ENCODE measurements around the gene MTA1.

Gene MTA1

GRCh38 chr14:105420101-105420973, 710 bp downstream of the MTA1 start:
- no peak for DNase-seq
- Histone ChIP-seq H3K4me3 (ENCODE audit: low read depth, low read length) (peak overlapping the region; percentile 72), H3K27me3 (replicated peaks) (no peaks in the 10 kb centered on the region), H3K36me3 (replicated peaks) (no peaks in the 10 kb centered on the region), H3K27ac (peak overlapping the region; percentile 38)
- in situ Hi-C loops (cut with HindIII; ENCODE audit: low pct_ligation_motif_present, low sequenced_read_pairs), result no loop called here
- no peak for TF ChIP-seq CTCF (IDR thresholded peaks at IDR 0.05; ENCODE audit: low read depth, low read length, missing control alignments)

- Histone ChIP-seq H3K27me3 (replicated peaks) (no peaks in the 10 kb centered on the region), H3K27ac (no peak overlapping the region), H3K36me3 (replicated peaks) (no peaks in the 10 kb centered on the region), H3K4me3 (ENCODE audit: low read depth, low read length) (peak overlapping the region; percentile 72)
- TF ChIP-seq CTCF (IDR thresholded peaks at IDR 0.05; ENCODE audit: low read depth, low read length, missing control alignments), result no peak
- in situ Hi-C loops (cut with HindIII; ENCODE audit: low pct_ligation_motif_present, low sequenced_read_pairs), result no loop called here
- no peak for DNase-seq
These were observed 1.5 kb downstream of the MTA1 start for GRCh38 chr14:105420974-105421674.

DNA sequence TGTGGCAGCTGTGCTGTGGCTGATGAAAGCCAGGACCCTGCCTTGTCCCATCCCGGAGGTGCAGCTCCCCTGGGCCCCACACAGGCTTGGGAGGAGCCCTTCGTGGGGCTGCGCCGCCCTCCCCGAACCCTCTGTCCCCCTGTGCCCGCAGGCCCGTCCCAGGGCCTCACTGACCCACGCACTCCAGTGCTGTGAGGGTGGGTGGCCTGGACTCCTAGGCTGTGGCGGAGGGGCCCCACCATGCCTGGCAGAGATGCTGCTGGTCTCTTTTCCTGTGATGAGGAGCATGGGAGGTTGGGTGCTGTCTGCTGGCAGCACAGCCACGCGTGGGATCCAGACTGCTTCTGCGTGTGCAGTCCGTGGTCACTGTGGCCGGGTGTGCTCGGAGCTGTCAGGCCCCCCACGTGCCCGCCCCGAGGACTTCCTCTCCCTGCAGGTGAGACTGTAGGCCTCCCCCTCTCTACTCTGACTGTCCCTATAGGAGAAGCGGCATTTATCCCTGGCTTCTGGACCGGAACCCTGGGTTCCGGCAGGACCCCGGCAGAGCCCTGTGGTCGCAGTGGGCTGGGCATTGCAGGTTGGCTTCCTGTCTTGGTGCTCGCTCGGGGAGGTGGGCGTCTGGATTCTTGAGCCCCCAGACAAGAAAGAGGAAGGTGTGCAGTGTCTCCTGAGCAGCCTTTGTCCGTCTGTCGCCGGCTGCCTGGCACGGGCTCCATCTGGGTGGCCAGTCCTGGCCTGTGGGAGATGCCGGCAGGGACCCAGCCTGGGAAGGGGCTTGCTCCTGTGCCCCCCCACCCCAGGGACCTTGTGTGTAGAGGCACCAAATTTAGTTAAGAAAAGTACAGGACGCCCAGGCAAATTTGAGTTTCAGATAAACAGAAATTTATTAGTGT, 2.3 kb downstream of the MTA1 start:
- Histone ChIP-seq H3K27ac (no peak overlapping the region), H3K36me3 (replicated peaks) (peaks cover 2% of the 10 kb centered on the region), H3K27me3 (replicated peaks) (no peaks in the 10 kb centered on the region), H3K4me3 (ENCODE audit: low read depth, low read length) (peak overlapping the region; percentile 72)
- no peak for DNase-seq
- in situ Hi-C loops (cut with HindIII; ENCODE audit: low pct_ligation_motif_present, low sequenced_read_pairs), result no loop called here
- TF ChIP-seq CTCF (IDR thresholded peaks at IDR 0.05; ENCODE audit: low read depth, low read length, missing control alignments), result no peak

DNA sequence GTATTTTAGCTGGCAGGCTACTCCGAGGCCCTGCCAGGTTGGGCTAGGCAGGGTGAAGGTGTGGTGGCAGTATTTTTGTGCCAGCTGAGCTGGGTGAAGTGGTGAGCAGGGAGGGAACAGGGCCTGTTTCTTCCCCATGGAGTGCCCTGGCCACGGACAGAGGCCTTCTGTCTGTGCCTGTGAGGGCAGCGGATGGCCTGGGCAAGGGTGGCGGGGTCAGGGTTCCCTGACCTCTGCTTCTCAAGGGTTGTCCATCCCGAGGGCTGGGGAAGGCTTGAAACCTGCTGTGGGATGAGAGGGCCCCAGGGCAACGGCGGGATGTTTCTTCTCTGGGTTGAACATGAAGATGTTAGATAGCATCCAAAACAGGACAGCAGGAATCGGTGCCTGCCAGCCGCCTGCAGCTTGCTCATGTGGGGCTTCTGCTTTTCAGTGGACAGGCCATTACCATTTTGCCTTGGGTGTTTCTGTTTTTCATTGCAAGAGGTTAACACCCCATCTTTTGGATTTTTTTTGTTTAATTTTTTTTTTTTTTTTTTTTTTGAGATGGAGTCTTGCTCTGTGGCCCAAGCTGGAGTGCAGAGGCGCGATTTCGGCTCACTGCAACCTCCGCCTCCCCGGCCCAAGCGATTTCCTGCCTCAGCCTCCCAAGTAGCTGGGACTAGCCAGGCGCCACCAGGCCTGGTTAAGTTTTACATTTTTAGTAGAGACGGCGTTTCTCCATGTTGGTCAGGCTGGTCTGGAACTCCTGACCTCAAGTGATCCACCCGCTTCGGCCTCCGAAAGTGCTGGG, 3.3 kb downstream of the MTA1 start:
- DNase-seq, result no peak
- H3K36me3 ChIP-seq (replicated peaks), result peaks cover 2% of the 10 kb centered on the region
- H3K4me3 ChIP-seq (ENCODE audit: low read depth, low read length), result no peak overlapping the region
- no peak for TF ChIP-seq CTCF (IDR thresholded peaks at IDR 0.05; ENCODE audit: low read depth, low read length, missing control alignments)
- in situ Hi-C loops (cut with HindIII; ENCODE audit: low pct_ligation_motif_present, low sequenced_read_pairs), result no loop called here
- no peaks in the 10 kb centered on the region for H3K27me3 ChIP-seq (replicated peaks)
- H3K27ac ChIP-seq, result no peak overlapping the region

All from brain microvascular endothelial cell (primary cell).